ENCODE measurements around the gene CD99.

- TF ChIP-seq CTCF (IDR thresholded peaks at IDR 0.05) (no peak), POLR2A (IDR thresholded peaks at IDR 0.05) (no peak)
Observed at GRCh38 chrX:2656257-2656836, 34.7 kb upstream of the CD99 start.
